CD4-positive, alpha-beta T cell (primary cell): Measurements from ENCODE around the gene SLC1A4. TPM values are rescaled to one million over a fixed set of nuclear protein-coding genes. Genes with fewer than 3 reads are reported as not detected.
"Not testable (repeated sequence)": the region's sequence is repeated elsewhere in the genome, so short reads cannot be mapped to it uniquely, and the experiment has no call there.

Experiments used
- ATAC-seq: fragments of 200-7000 bp; cut with Tn5 transposase; one replicate; pipeline ENCODE4 v1.10.0; 2022; ENCODE audit warnings: mild to moderate bottlenecking; ENCODE audit not compliant: poor library complexity
- CTCF ChIA-PET: fragments of 350-600 bp; sonication (Branson Sonifier 250); formaldehyde crosslinking; loops from one replicate; lab custom pipeline; 2021; ENCODE audit warnings: antibody characterized with exemption, inconsistent platforms; lab: Charles Lee
- POLR2A ChIA-PET: fragments of 350-600 bp; sonication (Branson Sonifier 250); formaldehyde crosslinking; loops from one replicate; lab custom pipeline; 2021; ENCODE audit warnings: antibody characterized with exemption, inconsistent platforms; lab: Charles Lee
- DNase-seq, 14 experiments: peaks; one replicate each; pipeline ENCODE4 v3.0.0-alpha.2; 2013 to 2020; ENCODE audit warnings: mixed read lengths in 2 of 14
- H3K27ac ChIP-seq, 2 donors: one replicate each; pipeline versions ENCODE4 v1.5.1 to v1.7.0; 2013; ENCODE audit warnings: low read length in 2 of 2, low read depth in 1 of 2, mild to moderate bottlenecking in 1 of 2
- H3K27me3 ChIP-seq, 2 experiments: 1 replicate in 1 of 2; 2 replicates in 1 of 2; pipeline versions ENCODE4 v1.6.1 to v1.7.0; 2013; ENCODE audit warnings: low read length in 2 of 2, control low read depth in 1 of 2, mild to moderate bottlenecking in 1 of 2, moderate library complexity in 1 of 2; ENCODE audit not compliant: insufficient read depth in 2 of 2, control insufficient read depth in 1 of 2
- H3K36me3 ChIP-seq: one replicate; pipeline ENCODE4 v1.6.1; 2013; ENCODE audit warnings: low read length, control low read depth; ENCODE audit not compliant: insufficient read depth
- H3K4me1 ChIP-seq: one replicate; pipeline ENCODE4 v1.6.1; 2013; ENCODE audit warnings: low read length, control low read depth; ENCODE audit not compliant: insufficient read depth
- H3K4me3 ChIP-seq: one replicate; pipeline ENCODE4 v1.5.1; 2013; ENCODE audit warnings: mild to moderate bottlenecking, low read length, moderate library complexity
- H3K9me3 ChIP-seq, 2 experiments: 1 replicate in 1 of 2; 2 replicates in 1 of 2; pipeline versions ENCODE4 v1.6.1 to v1.7.0; 2013; ENCODE audit warnings: low read length in 2 of 2, mild to moderate bottlenecking in 2 of 2, control low read depth in 1 of 2, moderate library complexity in 1 of 2; ENCODE audit not compliant: control insufficient read depth in 1 of 2, insufficient read depth in 1 of 2
- H3K27ac Mint-ChIP-seq: one replicate; pipeline ENCODE4 v1.8.0; 2020; ENCODE audit warnings: mixed read lengths
- H3K27me3 Mint-ChIP-seq: one replicate; pipeline ENCODE4 v1.8.0; 2021; ENCODE audit warnings: mixed read lengths
- H3K36me3 Mint-ChIP-seq: one replicate; pipeline ENCODE4 v1.8.0; 2021; ENCODE audit warnings: low read depth, mixed read lengths
- H3K4me1 Mint-ChIP-seq: one replicate; pipeline ENCODE4 v1.8.0; 2021; ENCODE audit warnings: low read depth, mixed read lengths
- H3K4me3 Mint-ChIP-seq: one replicate; pipeline ENCODE4 v1.8.0; 2020; ENCODE audit warnings: mild to moderate bottlenecking, mixed read lengths
- H3K9me3 Mint-ChIP-seq: one replicate; pipeline ENCODE4 v1.8.0; 2020; ENCODE audit warnings: mixed read lengths
- intact Hi-C, 2 experiments: fragments of 100-400 bp; cut with DNase I in 1 of 2; cut with micrococcal nuclease in 1 of 2; formaldehyde crosslinking; loops; one replicate each; pipeline versions ENCODE4 v1.15.1 to v1.9.0; 2023 to 2025; cut with DNase I, micrococcal nuclease
- total RNA-seq, 174 experiments: library from RNA in 2 of 174; stranded (reverse) in 2 of 174; gene quantifications; one replicate each; pipeline ENCODE4 v1.2.3 and lab custom pipeline; 2021 to 2026
- TF ChIP-seq, protein P1 (sequence below): fragments of 200-600 bp; IDR thresholded peaks from one replicate; pipeline ENCODE4 v1.8.0; 2022; ENCODE audit warnings: antibody characterized with exemption, mild to moderate bottlenecking

SLC1A4 gene
- total RNA-seq, 2 experiments from 2014 or later: 2.4 to 2.8 TPM

DNA sequence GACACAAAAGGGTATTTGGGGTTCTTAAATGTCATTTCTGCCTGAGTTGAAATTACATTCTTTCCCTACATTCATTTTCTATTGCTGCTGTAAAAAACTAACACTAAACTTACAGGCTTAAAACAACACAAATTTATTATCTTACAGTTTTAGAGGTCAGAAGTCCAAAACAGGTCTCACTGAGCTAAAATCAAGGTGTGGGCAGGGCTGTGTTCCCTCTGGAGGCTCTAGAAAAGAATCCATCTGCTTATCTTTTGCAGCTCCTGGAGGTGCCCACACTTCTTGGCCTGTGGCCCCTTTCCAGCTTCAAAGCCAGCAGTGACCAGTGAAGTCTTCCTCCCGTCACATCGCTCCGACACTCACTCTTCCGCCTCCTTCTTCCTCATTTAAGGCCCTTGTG, 23.2 kb upstream of the SLC1A4 start:
- H3K27ac Mint-ChIP-seq: no peak overlapping the region
- no peak overlapping the region for H3K27ac ChIP-seq
- CTCF ChIA-PET: no interaction called here
- H3K4me1 ChIP-seq: no peaks in the 10 kb centered on the region
- no peaks in the 10 kb centered on the region for H3K36me3 ChIP-seq
- no peaks in the 10 kb centered on the region for H3K36me3 Mint-ChIP-seq
- H3K9me3 ChIP-seq: no peaks in the 10 kb centered on the region
- POLR2A ChIA-PET: interaction anchor here (1.4 kb wide), 1 partner anchor 20 kb away, joined by 3 read pairs; no protein-coding TSS in a partner anchor
- TF ChIP-seq, protein P1, sequence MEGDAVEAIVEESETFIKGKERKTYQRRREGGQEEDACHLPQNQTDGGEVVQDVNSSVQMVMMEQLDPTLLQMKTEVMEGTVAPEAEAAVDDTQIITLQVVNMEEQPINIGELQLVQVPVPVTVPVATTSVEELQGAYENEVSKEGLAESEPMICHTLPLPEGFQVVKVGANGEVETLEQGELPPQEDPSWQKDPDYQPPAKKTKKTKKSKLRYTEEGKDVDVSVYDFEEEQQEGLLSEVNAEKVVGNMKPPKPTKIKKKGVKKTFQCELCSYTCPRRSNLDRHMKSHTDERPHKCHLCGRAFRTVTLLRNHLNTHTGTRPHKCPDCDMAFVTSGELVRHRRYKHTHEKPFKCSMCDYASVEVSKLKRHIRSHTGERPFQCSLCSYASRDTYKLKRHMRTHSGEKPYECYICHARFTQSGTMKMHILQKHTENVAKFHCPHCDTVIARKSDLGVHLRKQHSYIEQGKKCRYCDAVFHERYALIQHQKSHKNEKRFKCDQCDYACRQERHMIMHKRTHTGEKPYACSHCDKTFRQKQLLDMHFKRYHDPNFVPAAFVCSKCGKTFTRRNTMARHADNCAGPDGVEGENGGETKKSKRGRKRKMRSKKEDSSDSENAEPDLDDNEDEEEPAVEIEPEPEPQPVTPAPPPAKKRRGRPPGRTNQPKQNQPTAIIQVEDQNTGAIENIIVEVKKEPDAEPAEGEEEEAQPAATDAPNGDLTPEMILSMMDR: no peak
- no peaks in the 10 kb centered on the region for H3K27me3 ChIP-seq
- intact Hi-C loops: no loop called here
- no peaks in the 10 kb centered on the region for H3K27me3 Mint-ChIP-seq
- H3K4me3 ChIP-seq: no peak overlapping the region
- ATAC-seq (no peak), DNase-seq (no peak)
- no peaks in the 10 kb centered on the region for H3K9me3 Mint-ChIP-seq
- H3K4me1 Mint-ChIP-seq: no peaks in the 10 kb centered on the region
- H3K4me3 Mint-ChIP-seq: no peak overlapping the region

DNA sequence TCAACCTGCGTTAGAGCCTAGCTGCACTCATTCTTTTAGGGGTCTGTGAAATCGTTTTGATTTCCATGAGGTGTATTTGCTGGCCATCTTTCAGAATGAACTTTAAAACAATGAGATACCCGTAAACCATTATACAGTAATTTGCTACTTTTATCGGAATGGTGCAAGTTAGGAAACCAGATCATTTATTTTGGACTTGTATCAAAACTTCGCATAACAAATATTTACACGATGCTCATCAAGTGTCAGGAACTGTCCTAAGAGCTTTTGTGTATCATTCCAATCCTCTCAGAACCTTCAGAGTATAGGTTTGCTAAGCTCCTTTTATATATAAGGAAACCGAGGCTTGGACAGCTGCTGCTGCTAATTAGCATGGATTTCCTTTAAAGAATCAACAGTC, 22.4 kb upstream of the SLC1A4 start:
- intact Hi-C loops: no loop called here
- Mint-ChIP-seq H3K27ac (no peak overlapping the region), H3K27me3 (no peaks in the 10 kb centered on the region), H3K36me3 (no peaks in the 10 kb centered on the region), H3K9me3 (no peaks in the 10 kb centered on the region), H3K4me3 (no peak overlapping the region), H3K4me1 (no peaks in the 10 kb centered on the region)
- H3K27me3 ChIP-seq: no peaks in the 10 kb centered on the region
- no peak for DNase-seq
- no peaks in the 10 kb centered on the region for H3K9me3 ChIP-seq
- no peaks in the 10 kb centered on the region for H3K4me1 ChIP-seq
- no peak overlapping the region for H3K27ac ChIP-seq
- H3K4me3 ChIP-seq: no peak overlapping the region
- no peaks in the 10 kb centered on the region for H3K36me3 ChIP-seq
- TF ChIP-seq, protein P1: no peak
- CTCF ChIA-PET: no interaction called here
- POLR2A ChIA-PET: interaction anchor here (1.4 kb wide), 1 partner anchor 21 kb away, joined by 3 read pairs; no protein-coding TSS in a partner anchor
- ATAC-seq: no peak

DNA sequence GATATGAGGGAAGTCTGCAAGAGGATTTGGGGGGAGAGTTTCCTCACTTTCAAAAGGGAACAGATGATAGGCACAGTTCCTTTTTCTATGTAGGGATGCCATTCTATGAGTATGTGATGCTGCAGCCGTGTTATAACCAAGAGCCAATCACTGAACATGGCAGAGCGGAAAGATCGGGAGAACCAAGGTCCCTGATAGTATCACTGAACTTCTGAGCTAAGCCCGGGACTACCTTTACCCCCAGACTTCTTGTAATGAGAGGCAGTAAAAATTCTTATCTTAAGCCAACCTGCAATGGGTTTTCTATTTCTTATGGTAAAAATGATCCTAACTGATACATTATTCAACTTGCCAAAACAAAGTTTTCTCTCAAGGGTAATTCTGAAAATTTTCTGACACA, 21.6 kb upstream of the SLC1A4 start:
- no peaks in the 10 kb centered on the region for H3K27me3 ChIP-seq
- intact Hi-C loops: no loop called here
- H3K4me1 ChIP-seq: no peaks in the 10 kb centered on the region
- ChIA-PET POLR2A (no interaction called here), CTCF (no interaction called here)
- no peaks in the 10 kb centered on the region for H3K4me1 Mint-ChIP-seq
- no peaks in the 10 kb centered on the region for H3K9me3 Mint-ChIP-seq
- TF ChIP-seq, protein P1: no peak
- no peaks in the 10 kb centered on the region for H3K27me3 Mint-ChIP-seq
- ATAC-seq (no peak), DNase-seq (no peak)
- H3K36me3 ChIP-seq: no peaks in the 10 kb centered on the region
- H3K27ac ChIP-seq: no peak overlapping the region
- no peak overlapping the region for H3K4me3 ChIP-seq
- H3K4me3 Mint-ChIP-seq: no peak overlapping the region
- H3K27ac Mint-ChIP-seq: no peak overlapping the region
- H3K9me3 ChIP-seq: no peaks in the 10 kb centered on the region
- H3K36me3 Mint-ChIP-seq: no peaks in the 10 kb centered on the region

DNA sequence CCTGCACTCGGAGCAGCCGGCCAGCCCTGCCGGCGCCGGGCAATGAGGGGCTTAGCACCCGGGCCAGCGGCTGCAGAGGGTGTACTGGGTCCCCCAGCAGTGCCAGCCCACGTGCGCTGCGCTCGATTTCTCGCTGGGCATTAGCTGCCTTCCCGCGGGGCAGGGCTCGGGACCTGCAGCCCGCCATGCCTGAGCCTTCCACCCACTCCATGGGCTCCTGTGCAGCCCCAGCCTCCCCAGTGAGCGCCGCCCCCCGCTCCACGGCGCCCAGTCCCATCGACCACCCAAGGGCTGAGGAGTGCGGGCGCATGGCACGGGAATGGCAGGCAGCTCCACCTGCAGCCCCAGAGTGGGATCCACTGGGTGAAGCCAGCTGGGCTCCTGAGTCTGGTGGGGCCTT, 20.1 kb upstream of the SLC1A4 start:
- CTCF ChIA-PET, H3K27me3 Mint-ChIP-seq: not testable (repeated sequence)

More for the DNA sequence above, 20.1 kb upstream of the SLC1A4 start:
- intact Hi-C loops, H3K4me1 ChIP-seq, H3K4me3 Mint-ChIP-seq, DNase-seq, H3K4me1 Mint-ChIP-seq, H3K27ac ChIP-seq, H3K9me3 Mint-ChIP-seq, POLR2A ChIA-PET, H3K27me3 ChIP-seq, H3K9me3 ChIP-seq, ATAC-seq, H3K27ac Mint-ChIP-seq, H3K36me3 ChIP-seq, H3K4me3 ChIP-seq, H3K36me3 Mint-ChIP-seq: not testable (repeated sequence)
